KMS-11 (cell line): ENCODE results near the gene OS9.

Experiments used
- H2AFZ ChIP-seq: fragments of 200-600 bp; sonication (generic); 2 replicates; pipeline ENCODE4 v1.6.1; 2016; ENCODE audit warnings: antibody characterized with exemption, mixed run types, low read depth
- H3K27ac ChIP-seq: fragments of 200-600 bp; sonication (generic); 2 replicates; pipeline ENCODE4 v1.6.1; 2016; ENCODE audit warnings: mild to moderate bottlenecking, mixed run types
- H3K27me3 ChIP-seq: fragments of 200-600 bp; sonication (generic); 2 replicates; pipeline ENCODE4 v1.6.1; 2017; ENCODE audit warnings: mild to moderate bottlenecking, low read depth, mixed run types, moderate library complexity; ENCODE audit not compliant: insufficient read depth
- H3K36me3 ChIP-seq: fragments of 200-600 bp; sonication (generic); 2 replicates; pipeline ENCODE4 v1.6.1; 2017; ENCODE audit warnings: mild to moderate bottlenecking, mixed run types; ENCODE audit not compliant: insufficient read depth
- H3K4me1 ChIP-seq: fragments of 200-600 bp; sonication (generic); 2 replicates; pipeline ENCODE4 v1.6.1; 2016; ENCODE audit warnings: mild to moderate bottlenecking, low read depth, mixed run types; ENCODE audit not compliant: poor library complexity, severe bottlenecking
- H3K4me2 ChIP-seq: fragments of 200-600 bp; sonication (generic); 2 replicates; pipeline ENCODE4 v1.7.0; 2016; ENCODE audit warnings: mild to moderate bottlenecking, mixed run types
- H3K4me3 ChIP-seq: fragments of 200-600 bp; sonication (generic); IDR thresholded peaks from 2 replicates; pipeline ENCODE4 v1.6.1; 2017; ENCODE audit warnings: low read depth, low read length, mixed read lengths; ENCODE audit not compliant: insufficient read depth
- H3K79me2 ChIP-seq: fragments of 200-600 bp; sonication (generic); 2 replicates; pipeline ENCODE4 v1.6.1; 2016; ENCODE audit warnings: low read depth, mixed run types; ENCODE audit not compliant: insufficient read depth
- H3K9ac ChIP-seq: fragments of 200-600 bp; sonication (generic); 2 replicates; pipeline ENCODE4 v1.6.1; 2016; ENCODE audit warnings: mild to moderate bottlenecking, mixed run types
- H4K20me1 ChIP-seq: fragments of 200-600 bp; sonication (generic); 2 replicates; pipeline ENCODE4 v1.6.1; 2016; ENCODE audit warnings: mild to moderate bottlenecking, mixed run types; ENCODE audit not compliant: insufficient read depth
- CTCF ChIP-seq: fragments of 200-600 bp; sonication (generic); conservative IDR thresholded peaks from 2 replicates; pipeline ENCODE4 v1.6.1; 2017; ENCODE audit warnings: low read depth, mild to moderate bottlenecking, antibody characterized with exemption, low read length, moderate library complexity, mixed read lengths

The OS9 gene

GRCh38 chr12:57767305-57767698 is 73.4 kb downstream of the OS9 start:
- H3K4me3 ChIP-seq = no peak overlapping the region
- no peak overlapping the region for H3K9ac ChIP-seq
- no peak for TF ChIP-seq CTCF
- no peak overlapping the region for H3K27ac ChIP-seq
- peaks cover 18% of the 10 kb centered on the region for H3K27me3 ChIP-seq
- H3K79me2 ChIP-seq = peaks cover 9% of the 10 kb centered on the region; the same call in 1 of the 2 replicates
- H3K4me2 ChIP-seq = no peak overlapping the region
- no peaks in the 10 kb centered on the region for H4K20me1 ChIP-seq
- H3K36me3 ChIP-seq = no peaks in the 10 kb centered on the region; the same call in 1 of the 2 replicates
- H3K4me1 ChIP-seq = peaks cover 18% of the 10 kb centered on the region
- no peak overlapping the region for H2AFZ ChIP-seq

- Histone ChIP-seq H3K79me2 (peaks cover 9% of the 10 kb centered on the region; the same call in 1 of the 2 replicates), H3K27me3 (peaks cover 18% of the 10 kb centered on the region), H3K27ac (no peak overlapping the region), H3K4me3 (no peak overlapping the region), H2AFZ (no peak overlapping the region), H3K9ac (no peak overlapping the region), H3K4me2 (no peak overlapping the region), H4K20me1 (no peaks in the 10 kb centered on the region), H3K4me1 (peaks cover 18% of the 10 kb centered on the region), H3K36me3 (no peaks in the 10 kb centered on the region; the same call in 1 of the 2 replicates)
- no peak for TF ChIP-seq CTCF
These were observed 73.9 kb downstream of the OS9 start for GRCh38 chr12:57767876-57768275.

- Histone ChIP-seq H4K20me1 (no peaks in the 10 kb centered on the region), H3K4me2 (no peak overlapping the region), H3K27me3 (peaks cover 13% of the 10 kb centered on the region), H3K27ac (no peak overlapping the region), H3K79me2 (peaks cover 16% of the 10 kb centered on the region; the same call in 1 of the 2 replicates), H3K4me1 (peaks cover 29% of the 10 kb centered on the region), H3K36me3 (no peaks in the 10 kb centered on the region; the same call in 1 of the 2 replicates), H3K9ac (no peak overlapping the region), H2AFZ (no peak overlapping the region), H3K4me3 (no peak overlapping the region)
- no peak for TF ChIP-seq CTCF
These were observed 75.7 kb downstream of the OS9 start for GRCh38 chr12:57769594-57769993.

GRCh38 chr12:57770734-57771133 is 76.8 kb downstream of the OS9 start:
- peak overlapping the region; percentile 98; the same call in 1 of the 2 replicates for H3K9ac ChIP-seq
- no peaks in the 10 kb centered on the region; the same call in 1 of the 2 replicates for H3K36me3 ChIP-seq
- no peak for TF ChIP-seq CTCF
- H3K27ac ChIP-seq = peak overlapping the region; percentile 93; the same call in 1 of the 2 replicates
- no peaks in the 10 kb centered on the region for H4K20me1 ChIP-seq
- H3K4me2 ChIP-seq = peak overlapping the region; percentile 97
- H3K4me3 ChIP-seq = no peak overlapping the region
- peaks cover 1% of the 10 kb centered on the region for H3K27me3 ChIP-seq
- H3K79me2 ChIP-seq = peaks cover 16% of the 10 kb centered on the region; the same call in 1 of the 2 replicates
- H3K4me1 ChIP-seq = peaks cover 23% of the 10 kb centered on the region
- H2AFZ ChIP-seq = no peak overlapping the region
